BE2C (cell line): ENCODE data around the gene PHLDB1.

Experiments
- DNase-seq: peaks from one replicate; pipeline ENCODE4 v3.0.0-alpha.2; 2020
- H3K27me3 ChIP-seq: fragments of 250-450 bp; sonication (Bioruptor Pico); 2 replicates; pipeline ENCODE4 v1.5.1; 2020; ENCODE audit warnings: mild to moderate bottlenecking
- H3K36me3 ChIP-seq: fragments of 250-450 bp; sonication (Bioruptor Pico); 2 replicates; pipeline ENCODE4 v1.5.1; 2020; ENCODE audit warnings: mild to moderate bottlenecking
- H3K4me1 ChIP-seq: fragments of 250-450 bp; sonication (Bioruptor Pico); 2 replicates; pipeline ENCODE4 v1.5.1; 2020
- H3K4me3 ChIP-seq: 2 replicates; pipeline ENCODE4 v1.5.1; 2011; ENCODE audit warnings: low read depth, low read length
- H3K9me3 ChIP-seq: fragments of 250-450 bp; sonication (Bioruptor Pico); 2 replicates; pipeline ENCODE4 v1.5.1; 2020
- TF ChIP-seq, protein P1 (sequence below): IDR thresholded peaks from 2 replicates; pipeline ENCODE4 v1.5.1; 2012; ENCODE audit warnings: mild to moderate bottlenecking, low read depth, low read length

The PHLDB1 gene

DNA sequence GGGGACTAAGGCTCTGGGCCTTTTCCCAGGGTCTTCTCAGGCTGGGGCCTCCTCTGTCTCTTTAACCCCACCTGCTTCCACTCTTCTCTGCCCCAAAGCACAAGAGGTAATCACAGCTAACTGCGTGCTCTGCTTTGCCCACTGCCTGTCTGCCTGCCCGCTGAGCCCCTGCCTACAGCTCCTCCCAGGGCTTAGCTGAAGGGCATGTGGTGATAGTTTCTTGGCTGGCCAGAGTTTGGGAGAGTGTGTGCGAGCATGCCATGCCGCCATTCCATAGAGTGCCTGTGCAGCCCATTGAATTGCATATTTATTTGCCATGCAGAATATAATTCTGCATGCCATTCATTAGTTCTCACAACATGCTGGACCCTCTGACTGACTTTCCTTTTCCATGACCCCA lies 32.5 kb downstream of the PHLDB1 start:
- DNase-seq, result no peak
- TF ChIP-seq, protein P1, sequence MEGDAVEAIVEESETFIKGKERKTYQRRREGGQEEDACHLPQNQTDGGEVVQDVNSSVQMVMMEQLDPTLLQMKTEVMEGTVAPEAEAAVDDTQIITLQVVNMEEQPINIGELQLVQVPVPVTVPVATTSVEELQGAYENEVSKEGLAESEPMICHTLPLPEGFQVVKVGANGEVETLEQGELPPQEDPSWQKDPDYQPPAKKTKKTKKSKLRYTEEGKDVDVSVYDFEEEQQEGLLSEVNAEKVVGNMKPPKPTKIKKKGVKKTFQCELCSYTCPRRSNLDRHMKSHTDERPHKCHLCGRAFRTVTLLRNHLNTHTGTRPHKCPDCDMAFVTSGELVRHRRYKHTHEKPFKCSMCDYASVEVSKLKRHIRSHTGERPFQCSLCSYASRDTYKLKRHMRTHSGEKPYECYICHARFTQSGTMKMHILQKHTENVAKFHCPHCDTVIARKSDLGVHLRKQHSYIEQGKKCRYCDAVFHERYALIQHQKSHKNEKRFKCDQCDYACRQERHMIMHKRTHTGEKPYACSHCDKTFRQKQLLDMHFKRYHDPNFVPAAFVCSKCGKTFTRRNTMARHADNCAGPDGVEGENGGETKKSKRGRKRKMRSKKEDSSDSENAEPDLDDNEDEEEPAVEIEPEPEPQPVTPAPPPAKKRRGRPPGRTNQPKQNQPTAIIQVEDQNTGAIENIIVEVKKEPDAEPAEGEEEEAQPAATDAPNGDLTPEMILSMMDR, result no peak
- Histone ChIP-seq H3K9me3 (no peaks in the 10 kb centered on the region), H3K27me3 (no peaks in the 10 kb centered on the region), H3K4me3 (no peak overlapping the region), H3K4me1 (peaks cover 27% of the 10 kb centered on the region), H3K36me3 (peaks cover 22% of the 10 kb centered on the region)

DNA sequence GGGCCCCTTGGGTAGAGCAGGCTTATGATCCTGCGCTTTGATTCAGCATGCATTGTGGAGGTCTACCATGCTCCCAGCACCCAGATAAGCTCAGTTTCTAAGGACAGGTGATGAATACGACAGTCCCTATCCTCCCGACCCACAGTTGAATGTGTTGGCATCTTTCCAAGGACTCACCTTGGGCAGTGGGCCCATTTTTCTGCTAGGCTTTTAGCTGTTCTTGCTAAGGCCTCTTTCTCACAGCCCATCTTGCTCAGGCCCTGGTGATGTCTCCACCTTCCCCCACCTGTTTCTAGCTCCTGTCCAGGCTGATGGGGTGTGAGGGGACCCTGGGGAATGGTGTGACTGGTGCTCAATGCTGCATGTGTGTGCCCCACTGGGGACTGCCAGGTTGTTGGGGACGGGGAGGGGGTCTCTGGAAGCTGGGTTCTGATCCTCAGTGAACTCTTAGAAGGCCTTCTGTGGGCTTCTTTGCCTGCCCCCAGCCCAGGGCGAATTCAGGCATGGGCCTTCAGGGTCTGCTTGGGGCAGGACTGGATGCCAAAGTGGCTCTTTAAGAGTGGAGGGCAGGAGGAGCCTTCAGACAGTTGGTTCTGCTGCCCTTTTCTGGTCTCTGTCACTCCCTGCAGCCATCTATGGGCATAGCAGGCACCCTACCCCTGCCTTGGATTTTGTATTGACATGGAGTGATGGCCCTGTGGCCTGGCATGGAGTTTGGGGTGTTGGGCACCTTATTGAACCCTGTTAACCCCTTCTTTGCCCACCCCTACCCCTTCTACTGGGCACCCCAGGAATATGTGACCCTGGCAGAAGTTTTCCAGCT lies 33.1 kb downstream of the PHLDB1 start:
- Histone ChIP-seq H3K36me3 (peaks cover 28% of the 10 kb centered on the region), H3K4me3 (no peak overlapping the region), H3K4me1 (peaks cover 22% of the 10 kb centered on the region), H3K9me3 (no peaks in the 10 kb centered on the region), H3K27me3 (no peaks in the 10 kb centered on the region)
- peak; percentile 42 for DNase-seq
- TF ChIP-seq, protein P1, result peak; percentile 55

DNA sequence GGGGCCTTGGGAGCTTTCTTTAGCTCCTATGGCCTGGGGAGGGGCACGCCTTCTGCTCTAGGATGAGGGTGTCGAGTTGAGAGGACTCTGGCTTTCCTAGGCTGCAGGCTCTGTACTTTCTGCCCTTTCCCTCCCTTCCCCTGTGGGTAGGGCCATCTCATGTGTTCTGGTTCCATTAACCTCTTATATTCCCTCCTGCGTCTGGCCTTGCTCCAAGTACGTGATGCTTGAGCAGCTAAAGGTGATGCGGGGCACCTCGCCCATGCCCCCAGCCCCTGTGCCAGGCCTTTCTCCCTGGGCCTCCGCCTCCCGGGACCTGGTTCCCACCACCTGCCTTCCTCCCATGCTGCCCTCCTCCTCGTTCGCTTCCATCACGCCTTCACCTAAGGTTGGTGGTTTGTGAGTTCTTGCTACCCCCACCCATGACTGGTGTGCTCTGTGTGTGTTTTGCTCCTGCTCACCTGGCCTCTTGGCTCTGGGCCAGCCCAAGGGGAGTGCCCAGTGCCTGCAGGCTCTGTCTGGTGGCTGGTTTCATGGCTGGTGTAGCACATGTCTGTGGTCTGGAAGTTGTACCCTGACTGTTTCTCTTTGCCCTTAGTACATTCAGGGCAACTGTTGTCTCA lies 34.1 kb downstream of the PHLDB1 start:
- peaks cover 22% of the 10 kb centered on the region for H3K4me1 ChIP-seq
- H3K27me3 ChIP-seq, result no peaks in the 10 kb centered on the region
- TF ChIP-seq, protein P1, result no peak
- peaks cover 25% of the 10 kb centered on the region; the same call in 1 of the 2 replicates for H3K36me3 ChIP-seq
- peak; percentile 82 for DNase-seq
- H3K4me3 ChIP-seq, result no peak overlapping the region
- H3K9me3 ChIP-seq, result no peaks in the 10 kb centered on the region

DNA sequence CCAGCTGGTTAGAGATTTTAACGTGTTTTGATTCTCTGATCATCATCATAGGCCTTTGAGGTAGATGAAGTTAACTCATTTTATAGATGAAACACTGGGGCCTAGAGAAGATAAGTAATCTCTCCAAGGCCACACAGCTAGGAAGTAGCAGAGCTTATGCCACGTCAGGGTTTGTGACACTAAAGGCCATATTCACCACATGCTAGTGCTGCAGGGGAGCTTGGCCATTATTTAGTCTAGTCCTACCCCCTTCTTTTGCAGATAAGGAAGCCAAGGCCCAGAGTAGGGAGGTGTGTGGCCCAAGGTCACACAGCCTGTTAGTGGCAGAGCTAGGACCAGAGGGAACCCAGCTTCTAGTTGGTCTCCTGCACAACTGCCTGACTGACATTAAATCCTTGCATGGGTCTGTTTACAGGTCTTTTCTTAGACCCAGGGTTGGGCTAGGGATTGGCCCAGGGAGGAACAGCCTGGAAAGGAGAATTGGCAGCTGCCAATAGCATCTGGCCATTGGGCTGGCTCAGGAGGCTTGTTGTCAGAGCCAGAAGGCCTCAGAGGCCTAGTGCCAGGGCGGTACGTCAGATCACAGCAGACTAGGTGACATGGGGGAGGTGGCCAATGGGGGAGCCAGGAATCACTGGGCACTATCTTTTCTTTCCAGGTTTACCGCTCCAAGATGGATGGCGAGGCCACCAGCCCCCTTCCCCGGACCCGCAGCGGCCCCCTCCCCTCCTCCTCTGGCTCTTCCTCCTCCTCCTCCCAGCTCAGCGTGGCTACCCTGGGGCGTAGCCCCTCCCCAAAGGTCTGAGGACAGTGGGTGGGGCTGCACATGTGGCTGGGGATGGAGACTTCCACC lies 36.0 kb downstream of the PHLDB1 start:
- Histone ChIP-seq H3K9me3 (no peaks in the 10 kb centered on the region), H3K4me1 (peaks cover 22% of the 10 kb centered on the region), H3K27me3 (no peaks in the 10 kb centered on the region), H3K36me3 (peaks cover 33% of the 10 kb centered on the region; the same call in 1 of the 2 replicates), H3K4me3 (no peak overlapping the region)
- TF ChIP-seq, protein P1, result no peak
- no peak for DNase-seq

DNA sequence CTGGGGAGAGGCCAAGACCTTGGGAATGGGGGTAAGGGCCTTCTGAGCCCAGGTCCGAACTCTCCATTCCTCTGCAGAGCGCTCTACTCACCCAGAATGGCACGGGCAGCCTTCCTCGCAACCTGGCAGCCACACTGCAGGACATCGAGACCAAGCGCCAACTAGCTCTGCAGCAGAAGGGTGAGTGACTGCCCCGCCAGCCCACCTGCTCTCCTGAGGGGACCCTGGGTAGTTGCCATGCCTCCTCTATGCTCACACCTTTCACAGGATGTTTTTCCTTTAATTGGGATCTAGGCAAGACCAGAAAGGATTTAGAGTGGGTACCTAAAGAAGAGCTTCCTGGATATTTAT lies 36.6 kb downstream of the PHLDB1 start:
- TF ChIP-seq, protein P1, result no peak
- Histone ChIP-seq H3K36me3 (peaks cover 33% of the 10 kb centered on the region; the same call in 1 of the 2 replicates), H3K4me1 (peaks cover 22% of the 10 kb centered on the region), H3K9me3 (no peaks in the 10 kb centered on the region), H3K27me3 (no peaks in the 10 kb centered on the region), H3K4me3 (no peak overlapping the region)
- DNase-seq, result no peak
